SK-MEL-5 (cell line): ENCODE results near the gene HOXA7. TPM values are rescaled to one million over a fixed set of nuclear protein-coding genes. Genes with fewer than 3 reads are reported as not detected.

Experiments
- DNase-seq: peaks from one replicate; pipeline ENCODE4 v3.0.0-alpha.2; 2016; ENCODE audit warnings: low read depth, low spot score
- in situ Hi-C: cut with HindIII; loops from 2 replicates; pipeline ENCODE4 v1.10.0; 2016; ENCODE audit warnings: low sequenced_read_pairs, high pct_unique_total_duplicates, low pct_unique_long_range_greater_than_20kb
- total RNA-seq: library from RNA; depleted of rRNA; stranded (reverse); fragments of >200 nt; shearing (Covaris generic); gene quantifications from 2 replicates; pipeline ENCODE4 v1.2.3, GENCODE V29; 2014

Gene HOXA7
- total RNA-seq, 1 experiment from 2014 or later = not detected

GRCh38 chr7:27197137-27198042 is 40.9 kb upstream of the HOXA7 start:
- DNase-seq = no peak
- in situ Hi-C loops = no loop called here

DNA sequence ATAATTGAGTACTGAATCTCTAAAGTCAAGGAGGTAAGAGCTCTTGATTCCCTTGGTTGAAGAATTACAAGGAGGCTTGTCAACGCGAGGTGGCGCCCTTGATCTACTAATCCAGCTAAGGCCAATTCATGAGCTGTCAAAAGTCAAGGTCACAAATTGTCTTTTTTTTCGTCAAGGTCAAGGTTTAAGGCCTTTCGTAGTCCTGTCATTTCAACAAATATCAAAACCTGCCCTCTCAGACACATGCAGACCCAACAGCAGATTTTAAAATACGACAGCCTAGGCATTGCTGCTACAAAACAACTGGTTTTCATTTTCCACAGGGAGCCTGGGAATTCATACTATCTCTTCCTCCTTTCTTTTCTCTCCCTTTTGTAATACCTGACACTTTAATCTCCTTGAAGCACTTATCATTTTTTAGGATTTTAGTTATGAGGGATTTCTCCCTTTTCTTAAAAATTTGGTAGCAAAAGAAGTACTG is 39.9 kb upstream of the HOXA7 start:
- in situ Hi-C loops = no loop called here
- DNase-seq = peak; percentile 89

GRCh38 chr7:27194686-27195379 is 38.4 kb upstream of the HOXA7 start:
- DNase-seq = no peak
- in situ Hi-C loops = no loop called here

DNA sequence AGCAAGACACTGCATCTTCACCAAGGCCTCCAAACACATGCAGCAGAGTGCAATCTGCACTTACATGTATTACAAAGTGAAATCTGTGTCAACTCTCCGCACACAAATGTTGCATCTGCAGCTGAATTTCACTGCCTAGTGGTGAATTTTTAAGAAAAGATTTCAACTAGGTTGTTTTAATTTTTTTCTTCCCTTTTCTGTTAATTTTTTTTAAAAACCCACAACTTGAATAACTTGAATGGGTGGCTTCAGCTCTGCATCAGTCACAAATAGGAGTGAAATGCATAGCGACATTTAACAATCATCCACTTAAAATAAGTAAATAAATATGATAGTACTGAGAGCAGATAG is 37.5 kb upstream of the HOXA7 start:
- in situ Hi-C loops = no loop called here
- no peak for DNase-seq

- in situ Hi-C loops = no loop called here
- DNase-seq = no peak
Observed at GRCh38 chr7:27193335-27194001, 37.0 kb upstream of the HOXA7 start.

DNA sequence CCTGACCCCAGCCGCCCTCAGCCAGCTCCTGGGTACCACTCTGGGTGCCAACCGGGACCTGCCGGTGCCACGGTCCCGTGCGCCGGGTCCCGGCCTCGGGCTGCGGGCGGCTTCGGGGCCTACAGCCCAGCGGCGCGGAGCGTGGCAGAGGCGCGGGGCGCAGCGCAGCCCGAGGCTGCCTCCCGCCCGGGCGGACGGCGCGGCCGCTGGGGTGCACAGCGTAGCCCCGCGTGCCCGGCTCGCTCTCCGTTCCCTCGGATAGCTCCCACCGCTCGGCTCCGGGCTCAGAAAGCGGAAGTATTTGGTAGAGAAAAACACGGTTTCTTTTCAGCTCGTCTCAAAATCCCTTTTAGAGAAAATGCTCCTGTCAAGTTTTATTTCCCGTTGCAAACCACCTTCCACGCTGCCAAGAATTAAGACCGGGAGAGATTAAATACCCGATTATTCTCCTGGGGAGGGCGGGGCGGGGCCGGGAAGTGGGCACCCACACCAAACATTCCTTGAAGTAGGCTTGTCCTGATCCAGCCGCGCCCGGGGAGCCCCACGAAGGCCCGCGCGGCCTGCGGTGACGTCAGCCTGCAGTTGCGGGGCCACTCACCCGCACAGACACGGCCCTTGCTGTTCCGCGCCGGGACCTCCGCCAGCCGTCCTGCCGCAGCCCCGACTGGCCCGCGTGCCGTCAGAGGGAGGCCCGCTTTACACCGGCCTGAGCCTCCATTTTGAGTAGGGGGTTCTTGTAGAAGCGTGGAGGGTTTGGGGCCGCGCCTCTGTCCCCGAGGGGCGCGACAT is 36.3 kb upstream of the HOXA7 start:
- in situ Hi-C loops = no loop called here
- DNase-seq = no peak

DNA sequence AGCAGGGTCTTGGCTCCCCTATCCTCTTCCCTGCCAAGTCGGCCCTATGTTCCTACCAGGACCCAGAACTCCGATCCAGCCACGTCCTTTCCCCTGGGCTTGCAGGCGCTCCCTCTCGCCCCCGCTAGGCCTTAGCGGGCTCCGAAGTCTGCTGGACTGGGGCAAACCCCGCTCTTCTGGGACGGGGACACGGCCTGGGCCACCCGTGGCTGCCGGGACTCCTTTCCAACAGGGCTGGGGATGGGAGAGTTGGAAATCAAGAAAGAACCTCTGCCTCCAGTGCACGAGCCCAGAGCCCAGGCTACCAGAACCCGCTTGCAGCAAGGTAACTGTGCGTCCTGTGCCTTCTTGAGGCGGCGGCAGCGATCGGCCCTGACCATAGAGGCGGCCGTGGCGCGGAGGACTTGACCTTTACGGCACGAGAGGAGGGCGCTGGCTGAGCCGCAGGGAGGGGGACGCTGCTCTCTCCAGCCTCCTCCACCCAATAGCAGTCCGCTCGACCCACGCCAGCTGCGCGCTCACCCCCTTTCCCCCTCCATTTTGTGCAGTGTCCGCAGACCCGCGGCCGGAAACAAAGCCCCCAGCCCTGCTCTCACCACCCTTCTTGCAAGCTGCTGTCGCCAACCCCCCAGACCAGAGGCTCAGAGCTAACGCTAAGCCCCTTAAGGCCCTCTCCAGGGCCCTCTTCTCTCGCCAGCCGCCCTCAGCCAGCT is 35.5 kb upstream of the HOXA7 start:
- in situ Hi-C loops = no loop called here
- DNase-seq = no peak

DNA sequence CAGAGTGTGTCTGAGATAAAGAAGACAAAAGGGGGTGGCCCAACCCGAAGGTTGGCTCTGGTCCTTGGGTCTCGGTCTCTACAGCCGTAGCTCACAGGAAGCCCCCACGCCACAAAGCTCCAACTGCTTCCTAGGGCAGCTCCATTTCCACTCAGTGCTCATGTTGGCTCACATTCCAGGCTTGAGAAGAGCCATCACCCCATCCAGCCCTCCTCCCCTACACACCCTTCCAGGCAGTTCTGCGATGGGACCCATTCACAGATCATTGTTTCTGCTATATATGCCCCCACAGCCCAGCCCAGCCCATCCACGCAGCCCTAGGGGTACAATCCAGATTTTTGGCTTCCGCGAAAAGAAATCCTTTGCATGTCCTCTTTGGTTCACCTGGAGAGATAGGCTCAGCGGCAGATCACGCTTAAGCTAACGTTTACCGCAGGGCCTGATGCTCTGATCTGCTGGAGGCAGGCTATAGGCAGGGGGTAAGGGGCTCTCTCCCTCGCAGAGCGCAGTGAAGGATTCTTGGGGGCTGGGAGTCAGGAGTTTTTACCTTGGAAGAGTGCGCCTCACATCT is 34.8 kb upstream of the HOXA7 start:
- in situ Hi-C loops = no loop called here
- no peak for DNase-seq

- DNase-seq = no peak
- in situ Hi-C loops = no loop called here
Observed at GRCh38 chr7:27189997-27190748, 33.7 kb upstream of the HOXA7 start.

DNA sequence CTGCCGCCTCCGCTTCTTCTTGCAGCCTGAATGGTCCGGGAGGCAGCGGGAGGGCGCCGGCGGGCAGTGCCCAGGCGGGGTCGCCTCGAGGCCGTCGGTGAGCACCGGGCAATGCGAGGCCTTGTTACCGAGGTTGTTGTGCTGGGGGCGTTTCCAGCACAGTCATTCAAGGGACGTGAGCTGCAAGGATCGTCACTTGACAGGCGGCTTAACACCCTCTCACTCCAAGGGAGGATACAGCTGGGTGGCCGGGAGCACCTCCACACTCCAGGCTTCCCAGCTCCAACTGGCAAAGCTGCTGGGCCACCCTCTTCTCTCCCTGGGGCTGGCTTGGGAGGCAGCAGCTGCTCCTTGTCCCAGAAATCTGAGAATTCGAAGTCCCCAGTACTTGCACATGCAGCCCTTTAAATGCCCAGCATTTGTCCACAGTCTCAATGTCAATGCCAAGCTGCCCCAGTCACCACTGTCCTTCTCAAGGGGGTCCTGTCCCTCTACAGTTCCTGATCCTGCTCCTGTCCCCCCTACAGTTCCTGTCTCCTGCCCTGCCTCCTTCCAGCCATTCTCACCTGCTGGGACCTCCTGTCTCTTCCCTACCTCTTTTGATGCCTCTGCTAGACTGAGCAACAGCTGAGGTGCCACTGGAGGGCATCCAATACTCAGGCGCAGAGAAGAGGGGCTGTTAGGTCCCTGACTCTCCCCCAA is 33.0 kb upstream of the HOXA7 start:
- no peak for DNase-seq
- in situ Hi-C loops = no loop called here

DNA sequence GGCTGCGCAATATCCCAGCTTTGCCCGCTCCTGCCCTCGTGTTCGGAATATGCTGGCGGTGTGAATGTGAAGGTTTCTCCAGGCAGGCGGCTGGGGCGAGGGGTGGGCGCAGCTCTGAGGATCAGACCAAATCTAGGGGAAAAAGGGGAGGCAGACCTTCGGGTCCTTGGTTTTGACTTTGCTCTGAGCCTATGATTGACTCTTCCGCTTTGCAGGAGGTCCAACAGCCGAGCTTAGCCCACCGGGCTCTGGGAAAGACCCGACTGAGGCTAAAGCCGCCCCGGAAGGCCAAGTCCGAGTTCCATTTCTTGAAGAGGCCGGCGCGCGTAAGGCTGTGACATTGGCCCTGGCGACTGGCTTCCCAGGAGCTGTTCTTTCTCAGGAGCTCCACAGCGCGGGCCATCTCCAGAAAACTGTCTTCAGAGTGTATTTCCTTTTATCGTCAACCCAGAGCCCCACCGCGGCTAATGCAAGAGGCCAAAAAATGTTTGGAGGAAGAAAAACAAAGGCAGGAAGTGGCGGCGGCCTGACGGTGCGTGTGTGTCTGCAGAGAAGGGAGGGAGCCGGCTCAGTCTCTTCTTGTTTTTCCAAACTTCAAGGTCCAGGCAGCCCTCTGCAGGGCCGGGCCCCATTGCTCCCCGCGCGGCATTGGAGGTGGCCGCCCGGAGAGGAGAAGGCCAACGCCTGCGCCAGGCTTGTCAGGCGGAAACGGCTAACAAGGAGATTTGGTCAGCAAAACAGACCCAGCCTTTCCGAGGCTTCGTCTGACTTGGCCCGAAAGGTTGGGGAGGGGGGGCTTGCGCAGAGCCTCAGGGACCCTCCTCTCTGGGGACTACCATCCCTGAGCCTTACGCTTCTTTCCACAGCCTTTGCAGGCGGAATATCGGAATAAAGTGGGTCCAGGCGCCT is 32.2 kb upstream of the HOXA7 start:
- in situ Hi-C loops = no loop called here
- DNase-seq = no peak

GRCh38 chr7:27187475-27188385 is 31.3 kb upstream of the HOXA7 start:
- DNase-seq = no peak
- in situ Hi-C loops = no loop called here

DNA sequence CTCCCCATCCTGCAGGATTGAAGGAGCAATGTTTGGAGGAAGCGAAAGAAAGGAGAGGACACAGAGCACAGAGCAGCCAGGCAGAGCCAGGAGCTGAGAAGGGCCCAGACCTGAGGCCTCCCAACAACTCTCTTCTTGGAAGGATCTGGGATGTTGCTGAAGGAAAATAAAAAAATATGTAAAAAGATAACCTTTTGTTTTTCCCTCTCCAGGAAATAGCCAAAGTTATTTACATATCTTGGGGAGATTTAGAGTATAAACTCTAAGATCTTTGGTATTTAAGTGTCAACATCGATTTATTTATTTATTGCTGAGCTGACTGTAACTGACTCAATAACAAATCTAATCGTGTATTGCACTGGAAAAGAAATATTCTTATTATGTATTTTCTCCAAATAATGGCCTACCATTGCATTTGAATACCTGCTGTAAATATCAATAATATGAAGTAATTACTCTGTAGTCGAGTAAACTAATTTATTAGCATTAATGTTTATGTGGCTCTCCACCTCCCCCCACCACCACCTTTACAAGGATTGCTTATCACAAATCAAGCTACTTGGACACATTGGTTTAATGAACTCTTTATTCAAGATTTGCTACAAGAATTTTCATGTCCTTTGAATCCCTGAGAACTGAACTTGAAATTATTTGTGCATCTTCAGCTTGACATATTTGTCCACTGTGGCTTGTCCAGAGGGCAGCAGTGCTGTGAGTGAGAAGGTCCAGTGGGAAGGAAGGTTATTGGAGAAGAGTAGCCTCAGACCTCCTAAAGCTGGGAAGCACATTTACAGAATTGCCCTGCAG is 30.4 kb upstream of the HOXA7 start:
- in situ Hi-C loops = no loop called here

More for the DNA sequence above, 30.4 kb upstream of the HOXA7 start:
- no peak for DNase-seq
